Measurements from ENCODE around the gene MTHFSD.

The MTHFSD gene

DNA sequence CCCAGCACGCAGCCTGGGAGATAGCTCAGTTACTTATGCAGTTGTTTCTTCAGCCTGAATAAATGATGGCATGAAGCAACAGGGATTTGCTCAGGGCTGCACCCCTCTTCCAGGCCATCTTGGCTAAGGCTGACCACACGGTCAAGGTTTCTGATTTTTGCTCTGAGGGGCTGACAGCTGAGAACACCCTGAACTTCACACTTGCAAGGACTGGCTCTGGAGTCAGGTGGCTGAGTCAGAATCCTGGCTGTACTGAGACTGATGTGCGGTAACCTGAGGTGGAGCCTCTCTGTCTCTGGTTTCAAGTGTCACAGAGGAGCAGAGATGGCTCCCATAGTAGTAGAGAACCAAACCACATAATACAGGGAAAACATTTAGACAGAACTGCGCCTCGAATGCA, 4.8 kb downstream of the MTHFSD start:
- no peak for DNase-seq (ENCODE audit: low spot score)
- FAIRE-seq: no peak

- no peak for FAIRE-seq
These were observed 5.2 kb downstream of the MTHFSD start for GRCh38 chr16:86549893-86550190.

GRCh38 chr16:86549076-86549892, 5.8 kb downstream of the MTHFSD start:
- DNase-seq (ENCODE audit: low spot score): no peak
- FAIRE-seq: no peak

More at GRCh38 chr16:86549893-86550190, 5.2 kb downstream of the MTHFSD start:
- no peak for DNase-seq (ENCODE audit: low spot score)

DNA sequence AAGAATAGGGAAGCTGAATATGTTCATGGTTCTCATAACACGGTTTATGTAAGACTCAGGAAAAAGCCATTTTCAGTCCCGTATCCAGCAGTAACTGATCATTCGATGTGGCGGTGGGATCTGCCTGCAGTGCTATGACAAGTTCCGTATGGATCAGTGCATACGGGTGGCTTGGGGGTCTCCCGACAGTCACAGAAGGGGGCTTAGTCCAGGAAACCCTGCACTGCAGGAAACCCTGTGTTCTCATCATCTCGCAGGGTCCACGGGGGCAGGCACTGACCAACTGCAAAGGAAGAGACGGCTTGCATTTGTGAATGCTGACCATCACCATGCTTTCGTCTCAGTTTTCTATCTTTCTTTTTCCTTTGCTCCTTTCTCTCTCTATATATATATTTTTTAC, 7.7 kb downstream of the MTHFSD start:
- FAIRE-seq: no peak
- no peak for DNase-seq (ENCODE audit: low spot score)

DNA sequence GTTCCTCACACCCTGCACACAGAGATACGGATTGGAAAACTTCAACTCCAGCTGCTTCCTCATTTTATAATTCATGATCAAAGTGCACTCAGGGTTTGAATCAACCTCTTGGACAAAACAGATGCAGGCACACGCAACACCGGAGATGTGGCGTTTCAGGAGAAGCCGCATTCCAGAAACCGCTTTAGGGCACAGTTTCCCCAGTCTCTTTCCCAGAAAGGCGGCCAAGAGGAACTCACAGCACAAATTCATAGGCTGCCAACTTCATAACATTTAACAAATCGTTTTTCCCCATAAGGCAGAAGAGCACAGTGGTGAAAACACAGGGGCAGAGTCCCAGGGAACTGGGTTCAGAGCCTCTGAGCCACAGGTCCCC, 8.4 kb downstream of the MTHFSD start:
- FAIRE-seq (no peak), DNase-seq (ENCODE audit: low spot score) (no peak)

DNA sequence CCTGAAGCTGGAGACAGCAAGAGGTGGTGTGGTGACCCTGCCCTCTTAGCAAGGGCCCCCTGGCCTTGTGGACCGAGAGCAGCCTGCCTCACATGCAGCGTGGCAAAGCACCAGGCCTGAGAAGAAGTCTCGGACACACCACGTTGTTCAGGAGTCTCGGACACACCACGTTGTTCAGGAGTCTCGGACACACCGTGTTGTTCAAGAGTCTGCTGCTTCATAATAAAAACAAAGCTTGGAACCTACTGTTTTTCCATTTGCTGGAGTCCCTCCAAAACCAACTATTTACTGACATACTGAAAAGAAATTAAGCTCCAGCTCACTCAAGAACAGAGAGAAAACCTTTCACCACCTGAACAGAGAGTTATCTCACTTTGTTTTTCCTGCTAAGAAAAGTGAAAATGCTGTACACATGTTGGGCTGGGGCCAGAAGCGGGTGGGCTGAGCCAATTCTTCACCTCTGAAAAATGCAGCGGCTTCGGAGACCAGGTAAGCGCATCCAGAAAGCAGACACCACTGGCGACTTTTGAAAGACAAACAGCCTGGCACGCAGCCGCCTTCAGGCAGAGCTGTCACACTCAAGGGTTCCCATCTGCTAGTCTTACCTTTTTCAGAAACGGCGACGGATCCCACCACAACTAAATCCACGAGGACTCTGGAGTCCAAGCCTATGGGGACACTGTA, 8.9 kb downstream of the MTHFSD start:
- FAIRE-seq: no peak
- DNase-seq (ENCODE audit: low spot score): no peak

- DNase-seq (ENCODE audit: low spot score) (no peak), FAIRE-seq (no peak)
These were observed 9.6 kb downstream of the MTHFSD start for GRCh38 chr16:86545481-86545880.

- FAIRE-seq (no peak), DNase-seq (ENCODE audit: low spot score) (no peak)
These were observed 12.0 kb downstream of the MTHFSD start for GRCh38 chr16:86542756-86543750.

GRCh38 chr16:86541560-86541959, 13.5 kb downstream of the MTHFSD start:
- no peak for DNase-seq (ENCODE audit: low spot score)
- FAIRE-seq: no peak

DNA sequence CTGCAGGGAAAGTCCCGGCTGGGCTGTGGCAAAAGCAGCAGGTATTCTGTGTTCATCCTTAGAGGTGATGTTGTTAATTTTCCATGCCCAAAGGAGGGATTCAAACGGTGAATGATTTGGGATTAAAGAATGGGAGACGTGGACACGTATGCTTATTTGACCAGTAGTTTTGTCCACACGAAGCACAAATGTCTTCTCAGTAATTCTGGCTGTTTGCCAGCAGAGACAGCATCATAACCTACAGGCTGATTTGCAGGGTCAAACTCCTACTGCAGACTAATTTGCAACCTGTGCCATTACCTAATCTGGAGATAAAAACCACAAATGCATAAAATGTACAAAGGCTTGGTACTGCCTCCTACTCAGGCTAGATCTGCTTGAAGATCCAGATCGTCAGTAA, 14.1 kb downstream of the MTHFSD start:
- no peak for FAIRE-seq

GRCh38 chr16:86538196-86538780, 16.7 kb downstream of the MTHFSD start:
- DNase-seq (ENCODE audit: low spot score) (no peak), FAIRE-seq (no peak)

More for the DNA sequence above, 14.1 kb downstream of the MTHFSD start:
- DNase-seq (ENCODE audit: low spot score): no peak

- FAIRE-seq (no peak), DNase-seq (ENCODE audit: low spot score) (no peak)
These were observed 17.5 kb downstream of the MTHFSD start for GRCh38 chr16:86537486-86537885.

DNA sequence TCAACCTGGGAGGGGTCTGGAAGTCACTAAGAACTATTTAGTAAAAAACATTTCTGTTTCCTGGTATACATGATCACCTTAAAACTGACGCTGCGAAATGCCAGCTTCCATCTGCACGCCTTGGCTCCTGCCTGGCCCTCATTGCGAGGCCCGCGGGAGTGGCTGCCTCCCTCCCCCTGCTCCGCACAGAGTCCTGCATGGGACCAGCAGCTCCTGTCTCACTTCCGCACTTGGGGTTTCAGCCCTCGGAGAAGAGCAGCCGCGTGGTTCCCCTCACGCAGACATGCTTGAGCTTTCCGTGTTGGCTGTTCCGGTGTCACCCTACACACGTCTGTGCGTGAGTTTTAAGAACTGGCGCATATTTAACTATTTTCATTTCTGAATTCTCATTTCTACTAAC, 18.4 kb downstream of the MTHFSD start:
- no peak for DNase-seq (ENCODE audit: low spot score)
- no peak for FAIRE-seq

DNA sequence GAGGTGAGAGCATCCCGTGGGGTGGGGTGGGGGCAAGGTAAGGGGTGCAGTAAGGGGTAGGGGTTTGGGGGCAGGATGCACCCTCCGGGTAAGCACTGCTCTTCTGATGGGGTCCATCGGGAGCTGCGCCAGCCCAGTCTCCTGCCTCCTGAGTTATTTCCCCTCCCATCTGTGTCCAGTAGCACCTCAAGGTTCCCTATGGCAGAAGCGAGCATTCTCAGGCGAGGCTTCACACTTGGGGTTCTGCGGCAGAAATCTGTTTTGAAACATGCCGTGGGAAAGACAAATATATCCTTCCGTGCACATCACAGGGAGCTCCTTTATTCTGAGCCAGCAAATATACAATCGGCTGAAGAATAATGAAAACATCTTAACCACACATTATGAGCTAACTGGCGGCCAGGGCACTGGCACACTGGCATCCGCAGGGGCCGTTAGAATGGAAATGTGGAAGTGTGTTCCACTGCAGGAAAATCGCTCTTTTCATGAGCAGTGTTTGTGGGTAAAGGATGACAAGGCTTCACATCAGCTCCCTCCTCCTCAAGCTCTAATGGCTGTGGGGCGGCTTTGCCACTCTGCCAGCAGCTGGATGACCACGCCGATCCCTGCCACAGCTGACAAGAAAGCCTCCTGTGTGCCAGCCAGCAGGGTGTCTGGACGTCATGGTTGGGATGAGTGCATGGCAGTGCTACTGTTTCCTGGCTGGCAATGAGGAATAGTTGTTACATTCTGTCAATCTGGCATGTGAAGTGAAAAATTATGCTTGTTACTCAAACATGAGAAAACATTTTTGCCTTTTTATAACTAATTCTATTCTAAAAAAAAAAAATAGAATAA, 20.0 kb downstream of the MTHFSD start:
- DNase-seq (ENCODE audit: low spot score) (no peak), FAIRE-seq (no peak)

DNA sequence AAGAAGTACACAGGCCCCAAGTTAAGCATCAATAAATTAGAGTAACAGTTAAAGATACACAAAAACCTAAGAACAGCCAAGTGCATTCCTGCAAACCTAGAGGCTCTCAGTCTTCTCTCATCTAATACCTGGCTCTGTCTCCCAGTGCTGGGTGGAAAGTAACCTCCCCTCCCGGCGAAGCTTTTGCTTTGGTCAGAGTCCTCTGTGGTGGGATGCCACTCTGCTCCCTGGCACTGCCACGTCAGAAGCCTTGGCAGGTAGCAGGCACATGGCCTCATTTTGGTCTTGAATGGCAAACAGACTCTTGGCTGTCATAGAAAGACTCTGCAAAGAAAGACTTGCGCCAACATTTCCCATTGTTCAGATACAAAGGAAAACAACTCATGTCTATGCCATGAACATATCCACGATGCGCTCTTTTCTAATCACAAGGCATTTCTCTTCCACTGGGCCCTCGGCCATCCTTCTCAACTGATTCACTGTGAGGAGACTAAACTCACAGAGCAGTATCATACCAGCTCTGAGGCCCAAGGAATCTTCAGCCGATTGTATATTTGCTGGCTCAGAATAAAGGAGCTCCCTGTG, 21.2 kb downstream of the MTHFSD start:
- FAIRE-seq: no peak

GRCh38 chr16:86533076-86533475, 22.0 kb downstream of the MTHFSD start:
- DNase-seq (ENCODE audit: low spot score) (no peak), FAIRE-seq (no peak)

More for the DNA sequence above, 21.2 kb downstream of the MTHFSD start:
- no peak for DNase-seq (ENCODE audit: low spot score)

GRCh38 chr16:86532526-86532815, 22.6 kb downstream of the MTHFSD start:
- DNase-seq (ENCODE audit: low spot score) (no peak), FAIRE-seq (no peak)

DNA sequence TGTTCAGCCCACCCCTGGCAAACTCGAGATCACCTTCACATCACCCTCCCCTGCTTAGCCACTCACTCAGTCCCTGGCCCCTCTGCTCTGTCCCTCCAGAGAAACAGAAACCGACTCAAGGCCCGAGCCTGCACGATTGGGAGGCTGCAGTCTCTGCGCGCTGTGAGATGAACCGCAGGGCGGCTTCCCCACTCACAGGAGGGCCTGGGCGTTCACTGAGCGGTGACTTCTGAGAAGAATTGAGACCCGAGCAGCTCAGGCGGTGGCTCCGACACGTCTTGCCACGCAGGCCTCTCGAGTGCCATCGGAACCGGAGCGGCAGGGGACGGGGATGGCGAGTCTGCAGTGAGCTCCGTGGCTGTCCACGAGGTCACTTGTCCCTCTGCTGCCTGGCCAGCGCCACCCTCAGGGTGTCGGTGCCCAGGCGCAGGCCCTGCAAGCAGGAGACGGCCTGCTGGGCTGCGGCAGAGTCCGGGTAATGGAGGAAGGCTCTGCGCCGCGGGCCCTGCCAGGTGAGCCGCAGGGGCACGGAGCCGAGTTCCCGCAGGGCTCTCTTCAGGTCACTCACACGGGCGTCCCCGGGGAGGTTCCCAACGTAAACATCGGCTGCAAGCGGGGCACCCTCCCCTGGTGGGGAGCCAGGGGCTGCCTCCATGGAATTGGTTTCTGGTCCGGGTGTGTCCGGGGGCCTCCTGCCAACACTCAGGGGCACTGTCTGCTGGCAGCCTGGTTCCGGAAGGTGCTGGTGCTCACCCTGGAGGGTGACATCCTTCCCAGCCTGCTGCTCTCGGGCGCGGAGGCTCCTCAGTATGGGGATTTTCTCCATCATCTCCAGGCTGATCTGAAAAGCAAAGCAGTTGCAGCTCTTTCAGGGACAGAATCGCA, 23.2 kb downstream of the MTHFSD start:
- DNase-seq (ENCODE audit: low spot score) (no peak), FAIRE-seq (no peak)

- FAIRE-seq (no peak), DNase-seq (ENCODE audit: low spot score) (no peak)
These were observed 23.9 kb downstream of the MTHFSD start for GRCh38 chr16:86531191-86531545.
